HL-60 (cell line): ENCODE results near the gene ARHGAP18.

ENCODE experiments used
- CTCF ChIP-seq: IDR thresholded peaks from one replicate; pipeline ENCODE4 v1.5.1; 2011; ENCODE audit warnings: low read length, control low read depth, inconsistent platforms; ENCODE audit not compliant: insufficient read depth
- GABPA ChIP-seq: IDR thresholded peaks from 2 replicates; pipeline ENCODE4 v1.6.1; 2012; ENCODE audit warnings: low read depth
- POLR2AphosphoS5 ChIP-seq: IDR thresholded peaks from 2 replicates; pipeline ENCODE4 v1.6.1; 2012; ENCODE audit warnings: low read depth
- SPI1 ChIP-seq: IDR thresholded peaks from 2 replicates; pipeline ENCODE4 v1.6.1; 2012; ENCODE audit warnings: low read depth, mild to moderate bottlenecking, borderline replicate concordance
- TF ChIP-seq, protein P1 (sequence below): IDR thresholded peaks from 2 replicates; pipeline ENCODE4 v1.6.1; 2012; ENCODE audit warnings: low read depth; ENCODE audit not compliant: insufficient replicate concordance

DNA sequence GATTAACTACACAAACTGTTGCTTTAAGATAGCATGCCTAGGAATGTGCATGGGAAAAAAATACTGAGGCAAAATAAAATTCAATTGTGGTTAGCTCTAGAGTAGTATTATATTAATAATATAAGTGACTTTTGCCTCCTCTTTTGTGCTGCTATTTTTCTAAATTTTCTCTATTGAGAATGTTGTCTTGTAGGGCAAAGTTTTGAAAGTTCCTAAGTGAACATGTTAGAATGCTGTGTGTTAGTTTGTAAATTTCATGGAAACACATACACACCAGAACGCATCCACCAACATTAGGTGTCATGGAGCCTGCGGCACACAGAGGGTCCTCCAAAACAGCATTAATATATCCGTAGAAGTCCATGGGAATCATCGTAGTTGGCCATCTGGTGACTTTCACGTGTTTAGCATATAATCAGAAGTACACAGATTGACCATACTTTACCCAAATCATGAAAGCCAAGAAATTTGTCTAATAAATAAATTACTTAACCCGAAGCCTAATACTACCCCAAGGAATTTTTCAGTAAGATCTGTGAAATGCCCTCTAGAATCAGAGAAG is 25.6 kb downstream of the ARHGAP18 start:
- TF ChIP-seq CTCF = no peak
- TF ChIP-seq, protein P1, sequence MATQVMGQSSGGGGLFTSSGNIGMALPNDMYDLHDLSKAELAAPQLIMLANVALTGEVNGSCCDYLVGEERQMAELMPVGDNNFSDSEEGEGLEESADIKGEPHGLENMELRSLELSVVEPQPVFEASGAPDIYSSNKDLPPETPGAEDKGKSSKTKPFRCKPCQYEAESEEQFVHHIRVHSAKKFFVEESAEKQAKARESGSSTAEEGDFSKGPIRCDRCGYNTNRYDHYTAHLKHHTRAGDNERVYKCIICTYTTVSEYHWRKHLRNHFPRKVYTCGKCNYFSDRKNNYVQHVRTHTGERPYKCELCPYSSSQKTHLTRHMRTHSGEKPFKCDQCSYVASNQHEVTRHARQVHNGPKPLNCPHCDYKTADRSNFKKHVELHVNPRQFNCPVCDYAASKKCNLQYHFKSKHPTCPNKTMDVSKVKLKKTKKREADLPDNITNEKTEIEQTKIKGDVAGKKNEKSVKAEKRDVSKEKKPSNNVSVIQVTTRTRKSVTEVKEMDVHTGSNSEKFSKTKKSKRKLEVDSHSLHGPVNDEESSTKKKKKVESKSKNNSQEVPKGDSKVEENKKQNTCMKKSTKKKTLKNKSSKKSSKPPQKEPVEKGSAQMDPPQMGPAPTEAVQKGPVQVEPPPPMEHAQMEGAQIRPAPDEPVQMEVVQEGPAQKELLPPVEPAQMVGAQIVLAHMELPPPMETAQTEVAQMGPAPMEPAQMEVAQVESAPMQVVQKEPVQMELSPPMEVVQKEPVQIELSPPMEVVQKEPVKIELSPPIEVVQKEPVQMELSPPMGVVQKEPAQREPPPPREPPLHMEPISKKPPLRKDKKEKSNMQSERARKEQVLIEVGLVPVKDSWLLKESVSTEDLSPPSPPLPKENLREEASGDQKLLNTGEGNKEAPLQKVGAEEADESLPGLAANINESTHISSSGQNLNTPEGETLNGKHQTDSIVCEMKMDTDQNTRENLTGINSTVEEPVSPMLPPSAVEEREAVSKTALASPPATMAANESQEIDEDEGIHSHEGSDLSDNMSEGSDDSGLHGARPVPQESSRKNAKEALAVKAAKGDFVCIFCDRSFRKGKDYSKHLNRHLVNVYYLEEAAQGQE = no peak
- TF ChIP-seq SPI1 = no peak
- TF ChIP-seq GABPA = no peak
- no peak for TF ChIP-seq POLR2AphosphoS5
